GM23338 (cell line): ENCODE measurements around the gene KRTAP9-9. TPM values are rescaled to one million over a fixed set of nuclear protein-coding genes. Genes with fewer than 3 reads are reported as not detected.

Experiments used
- ATAC-seq: fragments of 200-7000 bp; cut with Tn5 transposase; 3 replicates; pipeline ENCODE4 v1.9.1; 2020
- DNase-seq: peaks from one replicate; pipeline ENCODE4 v3.0.0-alpha.2; 2015; ENCODE audit warnings: low spot score
- H2AFZ ChIP-seq: fragments of 200-600 bp; sonication (generic); 2 replicates; pipeline ENCODE4 v1.8.0; 2016; ENCODE audit warnings: antibody characterized with exemption, mild to moderate bottlenecking, moderate library complexity
- H3F3A ChIP-seq: fragments of 200-600 bp; sonication (generic); replicated peaks from 2 replicates; pipeline ENCODE4 v1.8.0; 2017; ENCODE audit warnings: antibody characterized with exemption, mixed run types, low read depth
- H3K27ac ChIP-seq: fragments of 200-600 bp; sonication (generic); 2 replicates; pipeline ENCODE4 v1.6.1; 2016; ENCODE audit warnings: low read depth
- H3K27me3 ChIP-seq: fragments of 200-600 bp; sonication (generic); 2 replicates; pipeline ENCODE4 v1.8.0; 2016; ENCODE audit warnings: mild to moderate bottlenecking, mixed run types, moderate library complexity; ENCODE audit not compliant: insufficient read depth
- H3K36me3 ChIP-seq: fragments of 200-600 bp; sonication (generic); 2 replicates; pipeline ENCODE4 v1.8.0; 2016; ENCODE audit warnings: mild to moderate bottlenecking; ENCODE audit not compliant: insufficient read depth
- H3K4me1 ChIP-seq: fragments of 200-600 bp; sonication (generic); 2 replicates; pipeline ENCODE4 v1.8.0; 2016; ENCODE audit warnings: mild to moderate bottlenecking, moderate library complexity; ENCODE audit not compliant: insufficient read depth
- H3K4me2 ChIP-seq: fragments of 200-600 bp; sonication (generic); 2 replicates; pipeline ENCODE4 v1.7.1; 2017; ENCODE audit warnings: mixed run types
- H3K4me3 ChIP-seq: fragments of 200-600 bp; sonication (generic); 2 replicates; pipeline ENCODE4 v1.6.1; 2016; ENCODE audit warnings: mixed run types
- H3K79me2 ChIP-seq: fragments of 200-600 bp; sonication (generic); replicated peaks from 2 replicates; pipeline ENCODE4 v1.8.0; 2017; ENCODE audit warnings: mild to moderate bottlenecking; ENCODE audit not compliant: insufficient read depth
- H3K9me2 ChIP-seq: fragments of 200-600 bp; sonication (generic); 2 replicates; pipeline ENCODE4 v1.8.0; 2017; ENCODE audit not compliant: insufficient read depth
- H4K20me1 ChIP-seq: fragments of 200-600 bp; sonication (generic); replicated peaks from 2 replicates; pipeline ENCODE4 v1.8.0; 2017; ENCODE audit warnings: mild to moderate bottlenecking; ENCODE audit not compliant: insufficient read depth
- H3K27ac Mint-ChIP-seq: 2 replicates; pipeline ENCODE4 v1.8.0; 2020; ENCODE audit warnings: inconsistent platforms, mild to moderate bottlenecking, moderate library complexity, mixed read lengths
- H3K27me3 Mint-ChIP-seq: 3 replicates; pipeline ENCODE4 v1.8.0; 2022; ENCODE audit warnings: low read depth, mild to moderate bottlenecking, moderate library complexity, mixed read lengths, inconsistent platforms; ENCODE audit not compliant: insufficient read depth, poor library complexity
- H3K36me3 Mint-ChIP-seq: 3 replicates; pipeline ENCODE4 v1.8.0; 2021; ENCODE audit warnings: low read depth, mild to moderate bottlenecking, inconsistent platforms, moderate library complexity, mixed read lengths
- H3K4me1 Mint-ChIP-seq: 3 replicates; pipeline ENCODE4 v1.8.0; 2020; ENCODE audit warnings: mild to moderate bottlenecking, inconsistent platforms, mixed read lengths
- H3K4me3 Mint-ChIP-seq: 3 replicates; pipeline ENCODE4 v1.8.0; 2021; ENCODE audit warnings: moderate library complexity, mild to moderate bottlenecking, inconsistent platforms, mixed read lengths
- H3K9me3 Mint-ChIP-seq: 3 replicates; pipeline ENCODE4 v1.8.0; 2020; ENCODE audit warnings: moderate library complexity, mild to moderate bottlenecking, inconsistent platforms, mixed read lengths
- CREB1 ChIP-seq: fragments of 250-450 bp; sonication (Bioruptor Pico); IDR thresholded peaks from 2 replicates; pipeline ENCODE4 v1.5.0; 2020; ENCODE audit warnings: low read depth, mild to moderate bottlenecking, moderate library complexity
- CTCF ChIP-seq, 2 experiments: fragments of 200-600 bp in 1 of 2; sonication (generic) in 1 of 2; conservative IDR thresholded peaks; 2 replicates each; pipeline versions ENCODE4 v1.5.1 to v1.6.1; 2016 to 2017; ENCODE audit warnings: antibody characterized with exemption in 2 of 2, low read depth in 2 of 2, mild to moderate bottlenecking in 2 of 2, moderate library complexity in 1 of 2
- NANOG ChIP-seq: IDR thresholded peaks from 2 replicates; pipeline ENCODE4 v1.6.1; 2016; ENCODE audit warnings: antibody characterized with exemption, borderline replicate concordance
- POLR2AphosphoS5 ChIP-seq: IDR thresholded peaks from 2 replicates; pipeline ENCODE4 v1.6.1; 2016; ENCODE audit warnings: antibody characterized with exemption, low read depth
- REST ChIP-seq: IDR thresholded peaks from one replicate; pipeline ENCODE4 v1.6.1; 2018; ENCODE audit warnings: antibody characterized with exemption; ENCODE audit not compliant: unreplicated experiment
- ZNF114 ChIP-seq: fragments of 250-450 bp; sonication (Bioruptor Pico); IDR thresholded peaks from 2 replicates; pipeline ENCODE4 v1.5.0; 2020; ENCODE audit warnings: mild to moderate bottlenecking, moderate library complexity
- ZNF331 ChIP-seq: fragments of 250-450 bp; sonication (Bioruptor Pico); IDR thresholded peaks from 2 replicates; pipeline ENCODE4 v1.5.0; 2020; ENCODE audit warnings: low read depth, mild to moderate bottlenecking, moderate library complexity
- ZNF462 ChIP-seq: fragments of 250-450 bp; sonication (Bioruptor Pico); IDR thresholded peaks from 2 replicates; pipeline ENCODE4 v1.5.0; 2020; ENCODE audit warnings: mild to moderate bottlenecking, moderate library complexity
- polyA plus RNA-seq: library from polyadenylated mRNA; unstranded; fragments of >200 nt; fragmentation: Nextera tagmentation; extraction: Ambion mirVana; gene quantifications from 2 replicates; pipeline ENCODE4 v1.2.1, GENCODE V29; 2016
- total RNA-seq: library from RNA; depleted of rRNA; stranded (reverse); fragments of >200 nt; shearing (Covaris generic); gene quantifications from 2 replicates; pipeline ENCODE4 v1.2.3, GENCODE V29; 2014

Gene KRTAP9-9
- total and polyA plus RNA-seq, 2 experiments from 2014 or later: not detected

GRCh38 chr17:41230094-41230493 lies 25.1 kb upstream of the KRTAP9-9 start:
- Histone ChIP-seq H2AFZ (no peak overlapping the region), H3F3A (no peaks in the 10 kb centered on the region), H3K9me2 (no peaks in the 10 kb centered on the region), H3K27ac (no peak overlapping the region), H3K79me2 (no peaks in the 10 kb centered on the region), H3K4me3 (no peak overlapping the region), H3K27me3 (no peaks in the 10 kb centered on the region), H3K4me1 (no peaks in the 10 kb centered on the region), H3K36me3 (no peaks in the 10 kb centered on the region), H3K4me2 (no peak overlapping the region), H4K20me1 (no peaks in the 10 kb centered on the region)
- TF ChIP-seq POLR2AphosphoS5: no peak
- Mint-ChIP-seq H3K9me3 (no peaks in the 10 kb centered on the region), H3K4me3 (no peak overlapping the region), H3K27me3 (no peaks in the 10 kb centered on the region), H3K27ac (no peak overlapping the region), H3K36me3 (no peaks in the 10 kb centered on the region), H3K4me1 (no peaks in the 10 kb centered on the region)
- DNase-seq (no peak), ATAC-seq (no peak)

GRCh38 chr17:41231731-41232130 lies 23.5 kb upstream of the KRTAP9-9 start:
- H3K79me2 ChIP-seq: no peaks in the 10 kb centered on the region

More at GRCh38 chr17:41231731-41232130, 23.5 kb upstream of the KRTAP9-9 start:
- H3K4me3 Mint-ChIP-seq: no peak overlapping the region
- no peaks in the 10 kb centered on the region for H4K20me1 ChIP-seq
- no peak overlapping the region for H2AFZ ChIP-seq
- ATAC-seq (no peak), DNase-seq (no peak)
- H3K36me3 Mint-ChIP-seq: no peaks in the 10 kb centered on the region
- TF ChIP-seq CREB1 (CRISPR knock-in tag): no peak
- no peak for TF ChIP-seq ZNF331 (CRISPR knock-in tag)
- no peak for TF ChIP-seq ZNF114
- TF ChIP-seq REST: no peak
- no peak for TF ChIP-seq NANOG
- TF ChIP-seq CTCF (conservative IDR thresholded peaks at IDR 0.05; ENCODE audit: low read depth in 2 of 2): no peak
- no peak for TF ChIP-seq ZNF462 (CRISPR knock-in tag)
- H3K4me1 ChIP-seq: no peaks in the 10 kb centered on the region
- H3K9me3 Mint-ChIP-seq: no peaks in the 10 kb centered on the region
- no peaks in the 10 kb centered on the region for H3K4me1 Mint-ChIP-seq
- no peaks in the 10 kb centered on the region for H3K9me2 ChIP-seq
- H3K27ac Mint-ChIP-seq: no peak overlapping the region
- no peaks in the 10 kb centered on the region for H3K27me3 Mint-ChIP-seq
- no peaks in the 10 kb centered on the region for H3K36me3 ChIP-seq
- H3K4me3 ChIP-seq: no peak overlapping the region
- no peak overlapping the region for H3K4me2 ChIP-seq
- H3K27ac ChIP-seq: no peak overlapping the region
- H3K27me3 ChIP-seq: no peaks in the 10 kb centered on the region
- H3F3A ChIP-seq: no peaks in the 10 kb centered on the region
